NCI-H146 treated with DMSO at 0.1 percent for 48 hours (cell line): ENCODE results near the gene ALKBH4.
"Not testable (repeated sequence)": the region's sequence is repeated elsewhere in the genome, so short reads cannot be mapped to it uniquely, and the experiment has no call there.

ENCODE experiments used
- DNase-seq: peaks from one replicate; lab custom pipeline; 2025; ENCODE audit not compliant: unreplicated experiment; lab: John Stamatoyannopoulos, UW

ALKBH4 gene

GRCh38 chr7:102429141-102429899 is 35.3 kb downstream of the ALKBH4 start:
- no peak for DNase-seq

GRCh38 chr7:102427019-102427405 is 37.7 kb downstream of the ALKBH4 start:
- DNase-seq = no peak

GRCh38 chr7:102426268-102427018 is 38.2 kb downstream of the ALKBH4 start:
- no peak for DNase-seq

GRCh38 chr7:102425639-102426267 is 38.9 kb downstream of the ALKBH4 start:
- DNase-seq = no peak

GRCh38 chr7:102424787-102425218 is 39.9 kb downstream of the ALKBH4 start:
- DNase-seq = no peak

- no peak for DNase-seq
Observed at GRCh38 chr7:102424129-102424551, 40.5 kb downstream of the ALKBH4 start.

GRCh38 chr7:102421706-102422240 is 42.9 kb downstream of the ALKBH4 start:
- no peak for DNase-seq

- no peak for DNase-seq
Observed at GRCh38 chr7:102418592-102418991, 46.1 kb downstream of the ALKBH4 start.

GRCh38 chr7:102417105-102417504 is 47.6 kb downstream of the ALKBH4 start:
- DNase-seq = no peak

GRCh38 chr7:102416406-102416805 is 48.3 kb downstream of the ALKBH4 start:
- no peak for DNase-seq

- no peak for DNase-seq
Observed at GRCh38 chr7:102415685-102416225, 48.9 kb downstream of the ALKBH4 start.

GRCh38 chr7:102413611-102414010 is 51.1 kb downstream of the ALKBH4 start:
- no peak for DNase-seq

- no peak for DNase-seq
Observed at GRCh38 chr7:102413091-102413490, 51.6 kb downstream of the ALKBH4 start.

GRCh38 chr7:102412548-102412947 is 52.1 kb downstream of the ALKBH4 start:
- DNase-seq = no peak

GRCh38 chr7:102410918-102411317 is 53.7 kb downstream of the ALKBH4 start:
- no peak for DNase-seq

- DNase-seq = no peak
Observed at GRCh38 chr7:102410123-102410522, 54.5 kb downstream of the ALKBH4 start.

- no peak for DNase-seq
Observed at GRCh38 chr7:102409340-102409739, 55.3 kb downstream of the ALKBH4 start.

- not testable (repeated sequence) for DNase-seq
Observed at GRCh38 chr7:102408530-102408929, 56.1 kb downstream of the ALKBH4 start.

- no peak for DNase-seq
Observed at GRCh38 chr7:102407910-102408309, 56.8 kb downstream of the ALKBH4 start.
